ENCODE measurements around the gene MTOR. TPM values are rescaled to one million over a fixed set of nuclear protein-coding genes. Genes with fewer than 3 reads are reported as not detected.

MTOR gene
- total RNA-seq, 6 donors from 2014 or later: 27.5 to 61.0 (median 33.1) TPM

GRCh38 chr1:11256299-11256698 lies 6.1 kb downstream of the MTOR start:
- TF ChIP-seq POLR2AphosphoS5 (IDR thresholded peaks at IDR 0.05) (no peak), POLR2A (IDR thresholded peaks at IDR 0.05) (no peak)
- 89 to 91% methylated on average over 1 of the region's 1 CpG for WGBS, 2 donors
- Histone ChIP-seq H3K27me3 (no peaks in the 10 kb centered on the region), H3K4me1 (peaks cover 3 to 9% (median 8%) of the 10 kb centered on the region in 4 donors), H3K36me3 (peaks cover 63 to 83% (median 79%) of the 10 kb centered on the region in 4 donors), H3K9me3 (no peaks in the 10 kb centered on the region), H3K27ac (no peak overlapping the region), H3K4me3 (no peak overlapping the region)
- no peak for DNase-seq
- no peak for ATAC-seq (ENCODE audit: low FRiP score in 2 of 2)

GRCh38 chr1:11253226-11253625 lies 9.1 kb downstream of the MTOR start:
- Histone ChIP-seq H3K9me3 (no peaks in the 10 kb centered on the region), H3K27me3 (no peaks in the 10 kb centered on the region), H3K4me1 (no peaks in the 10 kb centered on the region), H3K27ac (no peak overlapping the region), H3K4me3 (no peak overlapping the region), H3K36me3 (peaks cover 55 to 87% (median 75%) of the 10 kb centered on the region in 4 donors)
- TF ChIP-seq POLR2AphosphoS5 (IDR thresholded peaks at IDR 0.05): no peak
- no peak for TF ChIP-seq POLR2A (IDR thresholded peaks at IDR 0.05)
- TF ChIP-seq CTCF (IDR thresholded peaks at IDR 0.05): no peak
- no peak for DNase-seq
- 80 to 84% methylated on average over 8 of the region's 8 CpGs for WGBS, 2 donors
- ATAC-seq (ENCODE audit: low FRiP score in 2 of 2): no peak

GRCh38 chr1:11252538-11252937 lies 9.8 kb downstream of the MTOR start:
- no peaks in the 10 kb centered on the region for H3K9me3 ChIP-seq
- DNase-seq (no peak), ATAC-seq (ENCODE audit: low FRiP score in 2 of 2) (no peak)
- H3K4me1 ChIP-seq: no peaks in the 10 kb centered on the region
- H3K36me3 ChIP-seq: peaks cover 48 to 87% (median 75%) of the 10 kb centered on the region in 4 donors
- no peak for TF ChIP-seq CTCF (IDR thresholded peaks at IDR 0.05)
- TF ChIP-seq POLR2AphosphoS5 (IDR thresholded peaks at IDR 0.05): no peak
- TF ChIP-seq POLR2A (IDR thresholded peaks at IDR 0.05): no peak
- TF ChIP-seq EP300 (IDR thresholded peaks at IDR 0.05): no peak
- no peak overlapping the region for H3K27ac ChIP-seq
- H3K4me3 ChIP-seq: no peak overlapping the region
- WGBS, 2 donors: 95 to 98% methylated on average over 8 of the region's 8 CpGs
- no peaks in the 10 kb centered on the region for H3K27me3 ChIP-seq

- Histone ChIP-seq H3K4me3 (no peak overlapping the region), H3K36me3 (peaks cover 29 to 78% (median 58%) of the 10 kb centered on the region in 4 donors), H3K4me1 (no peaks in the 10 kb centered on the region), H3K9me3 (no peaks in the 10 kb centered on the region), H3K27ac (no peak overlapping the region), H3K27me3 (no peaks in the 10 kb centered on the region)
- ATAC-seq (ENCODE audit: low FRiP score in 2 of 2) (peak in 1 of 2 donors; percentile 40), DNase-seq (no peak)
- TF ChIP-seq CTCF (IDR thresholded peaks at IDR 0.05): no peak
- no peak for TF ChIP-seq EP300 (IDR thresholded peaks at IDR 0.05)
- TF ChIP-seq POLR2A (IDR thresholded peaks at IDR 0.05): no peak
- TF ChIP-seq POLR2AphosphoS5 (IDR thresholded peaks at IDR 0.05): no peak
- WGBS, 2 donors: 90 to 96% methylated on average over 2 to 4 of the region's 4 CpGs
Measured at GRCh38 chr1:11248169-11248568, 14.2 kb downstream of the MTOR start.

- 81 to 86% methylated on average over 7 of the region's 7 CpGs for WGBS, 2 donors
- DNase-seq: no peak
- Histone ChIP-seq H3K4me3 (no peak overlapping the region), H3K27ac (no peak overlapping the region), H3K9me3 (no peaks in the 10 kb centered on the region), H3K36me3 (peaks cover 15 to 78% (median 55%) of the 10 kb centered on the region in 4 donors), H3K27me3 (no peaks in the 10 kb centered on the region), H3K4me1 (no peaks in the 10 kb centered on the region)
- no peak for ATAC-seq (ENCODE audit: low FRiP score in 2 of 2)
- TF ChIP-seq POLR2A (IDR thresholded peaks at IDR 0.05) (no peak), EP300 (IDR thresholded peaks at IDR 0.05) (no peak), POLR2AphosphoS5 (IDR thresholded peaks at IDR 0.05) (no peak), CTCF (IDR thresholded peaks at IDR 0.05) (no peak)
Measured at GRCh38 chr1:11245904-11246719, 16.2 kb downstream of the MTOR start.
